Liver (tissue), 9 donors: ENCODE data around the gene EFNA2. TPM values are rescaled to one million over a fixed set of nuclear protein-coding genes. Genes with fewer than 3 reads are reported as not detected.

Experiments used
- DNase-seq: peaks from one replicate; pipeline ENCODE4 v3.0.0-alpha.2; 2017; ENCODE audit warnings: low spot score
- H3K27ac ChIP-seq, 2 donors: one replicate each; pipeline ENCODE4 v1.7.0; 2013; ENCODE audit warnings: inconsistent platforms in 2 of 2, low read length in 2 of 2, control low read depth in 1 of 2, low read depth in 1 of 2, mild to moderate bottlenecking in 1 of 2
- H3K27me3 ChIP-seq, 4 donors: one replicate each; pipeline versions ENCODE4 v1.6.1 to v1.7.0; 2013; ENCODE audit warnings: low read length in 3 of 4, inconsistent platforms in 1 of 4, mild to moderate bottlenecking in 1 of 4, moderate library complexity in 1 of 4; ENCODE audit not compliant: control insufficient read depth in 4 of 4, insufficient read depth in 4 of 4
- H3K36me3 ChIP-seq, 4 donors: one replicate each; pipeline versions ENCODE4 v1.6.1 to v1.7.0; 2013; ENCODE audit warnings: low read length in 3 of 4, mild to moderate bottlenecking in 3 of 4, low read depth in 1 of 4, moderate library complexity in 1 of 4; ENCODE audit not compliant: control insufficient read depth in 4 of 4, insufficient read depth in 3 of 4
- H3K4me1 ChIP-seq, 4 donors: one replicate each; pipeline versions ENCODE4 v1.6.1 to v1.7.0; 2013; ENCODE audit warnings: low read length in 3 of 4, mild to moderate bottlenecking in 3 of 4, moderate library complexity in 1 of 4; ENCODE audit not compliant: control insufficient read depth in 4 of 4, insufficient read depth in 4 of 4
- H3K4me3 ChIP-seq, 3 donors: one replicate each; pipeline versions ENCODE4 v1.6.1 to v1.7.0; 2013; ENCODE audit warnings: low read length in 3 of 3, control low read depth in 1 of 3, low read depth in 1 of 3, mild to moderate bottlenecking in 1 of 3
- H3K9ac ChIP-seq, 2 donors: one replicate each; pipeline ENCODE4 v1.7.0; 2013; ENCODE audit warnings: low read length in 2 of 2, mild to moderate bottlenecking in 2 of 2, moderate library complexity in 2 of 2, control low read depth in 1 of 2, low read depth in 1 of 2
- H3K9me3 ChIP-seq, 4 donors: one replicate each; pipeline versions ENCODE4 v1.6.1 to v1.7.0; 2013; ENCODE audit warnings: low read length in 3 of 4; ENCODE audit not compliant: control insufficient read depth in 4 of 4
- FOXA1 ChIP-seq: IDR thresholded peaks from 2 replicates; pipeline ENCODE4 v1.6.1; 2016; ENCODE audit warnings: antibody characterized with exemption
- FOXA2 ChIP-seq: IDR thresholded peaks from 2 replicates; pipeline ENCODE4 v1.6.1; 2016; ENCODE audit warnings: antibody characterized with exemption
- HNF4A ChIP-seq, 2 donors: conservative IDR thresholded peaks; 2 replicates each; pipeline ENCODE4 v1.6.1; 2016; ENCODE audit warnings: antibody characterized with exemption in 2 of 2, mild to moderate bottlenecking in 2 of 2
- JUND ChIP-seq, 2 donors: IDR thresholded peaks; 2 replicates each; pipeline ENCODE4 v1.6.1; 2016; ENCODE audit warnings: antibody characterized with exemption in 2 of 2
- NR2F2 ChIP-seq: IDR thresholded peaks from 2 replicates; pipeline ENCODE4 v1.6.1; 2016; ENCODE audit warnings: antibody characterized with exemption
- RAD21 ChIP-seq, 2 donors: IDR thresholded peaks; 2 replicates each; pipeline ENCODE4 v1.6.1; 2016; ENCODE audit warnings: antibody characterized with exemption in 2 of 2, mild to moderate bottlenecking in 2 of 2
- REST ChIP-seq: IDR thresholded peaks from 2 replicates; pipeline ENCODE4 v1.6.1; 2016; ENCODE audit warnings: antibody characterized with exemption, mild to moderate bottlenecking
- RXRA ChIP-seq, 2 donors: IDR thresholded peaks; 2 replicates each; pipeline ENCODE4 v1.6.1; 2017 to 2018; ENCODE audit warnings: antibody characterized with exemption in 2 of 2, mild to moderate bottlenecking in 1 of 2
- SP1 ChIP-seq: IDR thresholded peaks from 2 replicates; pipeline ENCODE4 v1.6.1; 2018; ENCODE audit warnings: antibody characterized with exemption, mild to moderate bottlenecking
- TAF1 ChIP-seq: conservative IDR thresholded peaks from 2 replicates; pipeline ENCODE4 v1.6.1; 2016; ENCODE audit warnings: antibody characterized with exemption, mild to moderate bottlenecking
- WGBS: extraction: QIAGEN DNeasy Blood & Tissue Kit; methylation state at CpG from one replicate; pipeline ENCODE4 v1.1.7; 2013; 5-methylcytosine and 5-hydroxymethylcytosine counted together
- polyA plus RNA-seq, 2 donors: library from polyadenylated mRNA; stranded (reverse) in 1 of 2; unstranded in 1 of 2; fragments of 200-250 nt in 1 of 2; fragments of >200 nt in 1 of 2; fragmentation: Nextera tagmentation in 1 of 2; extraction: Ambion mirVana in 1 of 2; gene quantifications; one replicate each; pipeline versions ENCODE4 v1.2.1 to v1.2.3, GENCODE V29; 2013 to 2015
- total RNA-seq, 2 donors: library from RNA; depleted of rRNA; stranded (reverse); fragments of >200 nt; gene quantifications; one replicate each; pipeline ENCODE4 v1.2.3, GENCODE V29; 2014
- TF ChIP-seq, protein P1 (sequence below): fragments of 150-350 bp; IDR thresholded peaks from 2 replicates; pipeline ENCODE4 v1.5.1; 2017; ENCODE audit warnings: improper control_type of control experiment, low read depth, low read length; ENCODE audit not compliant: missing input control
- TF ChIP-seq, protein P2 (sequence below): IDR thresholded peaks from 2 replicates; pipeline ENCODE4 v1.6.1; 2016; ENCODE audit warnings: antibody characterized with exemption
- TF ChIP-seq, protein P3 (sequence below): IDR thresholded peaks from 2 replicates; pipeline ENCODE4 v1.6.1; 2016; ENCODE audit warnings: antibody characterized with exemption
- donor health status: healthy.
- donor health status: healthy.
- donor health status: healthy.
- donor health status: healthy.
- donor health status: healthy.

Gene EFNA2
- total and polyA plus RNA-seq, 4 donors, result 0.98 to 9.8 (median 4.3) TPM

DNA sequence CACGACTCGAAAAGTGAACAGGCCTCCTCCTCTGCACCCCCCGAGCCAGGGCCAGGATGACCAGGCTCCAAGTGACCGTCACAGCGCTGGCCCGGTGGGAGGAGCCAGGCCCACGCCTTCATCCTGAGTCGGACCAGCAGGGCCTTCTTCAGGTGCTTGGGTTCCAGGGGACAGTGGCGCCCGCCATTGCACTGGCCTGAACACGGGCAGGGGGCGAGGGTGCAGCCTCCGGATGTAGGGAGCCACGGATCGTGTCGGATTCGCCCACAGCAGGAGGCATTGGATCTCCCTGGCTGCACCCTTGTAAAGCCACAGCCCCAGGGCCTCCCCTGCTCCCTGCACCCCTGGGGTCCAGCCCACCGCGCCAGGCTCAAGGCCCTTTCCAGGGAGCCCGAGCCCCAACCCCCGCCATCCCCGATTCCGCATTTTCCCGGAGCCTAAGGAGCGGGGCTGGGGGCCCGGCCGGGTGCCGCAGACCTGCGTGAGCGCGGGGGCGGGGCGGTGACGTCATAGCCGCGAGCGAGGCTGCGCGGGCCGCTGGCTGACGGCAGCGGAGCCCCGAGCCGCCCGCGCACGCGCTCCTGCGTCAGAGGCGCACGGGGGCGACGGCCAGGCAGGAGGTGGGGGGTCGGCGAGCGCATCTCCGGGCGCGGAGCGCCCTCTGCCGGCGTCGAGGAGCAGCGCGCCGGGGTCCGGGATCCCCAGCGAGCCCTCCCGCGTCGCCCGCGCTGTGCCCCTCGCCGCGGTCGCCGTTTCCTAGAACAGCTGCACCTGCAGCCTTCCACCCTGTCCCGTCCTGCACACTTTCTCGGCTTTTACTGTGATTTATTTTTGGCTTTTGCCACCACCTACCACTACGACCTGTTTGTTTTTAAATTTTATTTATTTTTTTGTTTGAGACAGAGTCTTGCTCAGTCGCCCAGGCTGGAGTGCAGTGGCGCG is 45.6 kb upstream of the EFNA2 start:
- WGBS, result 15% methylated on average over 84 of the region's 84 CpGs
- Histone ChIP-seq H3K9me3 (no peaks in the 10 kb centered on the region), H3K9ac (peak overlapping the region in 1 of 2 donors; percentile 24), H3K27ac (peak overlapping the region; percentile 38 to 57), H3K27me3 (no peaks in the 10 kb centered on the region), H3K36me3 (no peaks in the 10 kb centered on the region), H3K4me3 (peak overlapping the region in 1 of 3 donors; percentile 23), H3K4me1 (peaks cover 25 to 59% (median 38%) of the 10 kb centered on the region in 4 donors)
- peak; percentile 82 for DNase-seq
- peak in 1 of 2 donors; percentile 65 for TF ChIP-seq RAD21 (IDR thresholded peaks at IDR 0.05)
- no peak for TF ChIP-seq REST
- TF ChIP-seq, protein P1, sequence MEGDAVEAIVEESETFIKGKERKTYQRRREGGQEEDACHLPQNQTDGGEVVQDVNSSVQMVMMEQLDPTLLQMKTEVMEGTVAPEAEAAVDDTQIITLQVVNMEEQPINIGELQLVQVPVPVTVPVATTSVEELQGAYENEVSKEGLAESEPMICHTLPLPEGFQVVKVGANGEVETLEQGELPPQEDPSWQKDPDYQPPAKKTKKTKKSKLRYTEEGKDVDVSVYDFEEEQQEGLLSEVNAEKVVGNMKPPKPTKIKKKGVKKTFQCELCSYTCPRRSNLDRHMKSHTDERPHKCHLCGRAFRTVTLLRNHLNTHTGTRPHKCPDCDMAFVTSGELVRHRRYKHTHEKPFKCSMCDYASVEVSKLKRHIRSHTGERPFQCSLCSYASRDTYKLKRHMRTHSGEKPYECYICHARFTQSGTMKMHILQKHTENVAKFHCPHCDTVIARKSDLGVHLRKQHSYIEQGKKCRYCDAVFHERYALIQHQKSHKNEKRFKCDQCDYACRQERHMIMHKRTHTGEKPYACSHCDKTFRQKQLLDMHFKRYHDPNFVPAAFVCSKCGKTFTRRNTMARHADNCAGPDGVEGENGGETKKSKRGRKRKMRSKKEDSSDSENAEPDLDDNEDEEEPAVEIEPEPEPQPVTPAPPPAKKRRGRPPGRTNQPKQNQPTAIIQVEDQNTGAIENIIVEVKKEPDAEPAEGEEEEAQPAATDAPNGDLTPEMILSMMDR, result peak; percentile 79
- TF ChIP-seq SP1, result no peak
- TF ChIP-seq, protein P2, sequence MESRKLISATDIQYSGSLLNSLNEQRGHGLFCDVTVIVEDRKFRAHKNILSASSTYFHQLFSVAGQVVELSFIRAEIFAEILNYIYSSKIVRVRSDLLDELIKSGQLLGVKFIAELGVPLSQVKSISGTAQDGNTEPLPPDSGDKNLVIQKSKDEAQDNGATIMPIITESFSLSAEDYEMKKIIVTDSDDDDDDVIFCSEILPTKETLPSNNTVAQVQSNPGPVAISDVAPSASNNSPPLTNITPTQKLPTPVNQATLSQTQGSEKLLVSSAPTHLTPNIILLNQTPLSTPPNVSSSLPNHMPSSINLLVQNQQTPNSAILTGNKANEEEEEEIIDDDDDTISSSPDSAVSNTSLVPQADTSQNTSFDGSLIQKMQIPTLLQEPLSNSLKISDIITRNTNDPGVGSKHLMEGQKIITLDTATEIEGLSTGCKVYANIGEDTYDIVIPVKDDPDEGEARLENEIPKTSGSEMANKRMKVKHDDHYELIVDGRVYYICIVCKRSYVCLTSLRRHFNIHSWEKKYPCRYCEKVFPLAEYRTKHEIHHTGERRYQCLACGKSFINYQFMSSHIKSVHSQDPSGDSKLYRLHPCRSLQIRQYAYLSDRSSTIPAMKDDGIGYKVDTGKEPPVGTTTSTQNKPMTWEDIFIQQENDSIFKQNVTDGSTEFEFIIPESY, result no peak
- no peak for TF ChIP-seq TAF1
- TF ChIP-seq NR2F2, result no peak

DNA sequence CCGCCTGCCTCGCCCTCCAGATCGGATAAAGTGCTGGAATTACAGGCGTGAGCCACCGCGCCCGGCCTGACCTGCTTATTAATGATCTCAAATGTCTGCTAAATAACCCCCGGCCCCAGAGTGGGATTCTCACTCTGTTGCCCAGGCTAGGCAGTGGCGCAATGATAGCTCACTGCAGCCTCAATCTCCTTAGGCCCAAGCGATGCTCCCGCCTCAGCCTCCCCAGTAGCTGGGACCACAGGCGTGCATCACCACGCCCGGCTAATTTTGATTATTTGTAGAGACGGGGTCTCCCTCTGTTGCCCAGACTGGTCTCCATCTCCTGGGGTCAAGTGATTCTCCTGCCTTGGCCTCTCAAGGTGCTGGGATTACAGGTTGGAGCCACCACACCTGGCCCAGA is 44.7 kb upstream of the EFNA2 start:
- Histone ChIP-seq H3K9me3 (no peaks in the 10 kb centered on the region), H3K4me3 (no peak overlapping the region), H3K36me3 (no peaks in the 10 kb centered on the region), H3K4me1 (peaks cover 29 to 67% (median 44%) of the 10 kb centered on the region in 4 donors), H3K9ac (peak overlapping the region in 1 of 2 donors; percentile 8), H3K27ac (peak overlapping the region in 1 of 2 donors; percentile 95), H3K27me3 (no peaks in the 10 kb centered on the region)
- WGBS, result 60% methylated on average over 15 of the region's 15 CpGs
- DNase-seq, result no peak
- TF ChIP-seq, protein P2, result no peak
- TF ChIP-seq TAF1, result no peak
- TF ChIP-seq, protein P3, sequence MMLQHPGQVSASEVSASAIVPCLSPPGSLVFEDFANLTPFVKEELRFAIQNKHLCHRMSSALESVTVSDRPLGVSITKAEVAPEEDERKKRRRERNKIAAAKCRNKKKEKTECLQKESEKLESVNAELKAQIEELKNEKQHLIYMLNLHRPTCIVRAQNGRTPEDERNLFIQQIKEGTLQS, result no peak
- TF ChIP-seq FOXA1, result no peak
- TF ChIP-seq JUND (IDR thresholded peaks at IDR 0.05), result no peak
- no peak for TF ChIP-seq REST
- TF ChIP-seq RXRA (IDR thresholded peaks at IDR 0.05), result no peak
- TF ChIP-seq FOXA2, result no peak
- TF ChIP-seq, protein P1, result no peak
- no peak for TF ChIP-seq RAD21 (IDR thresholded peaks at IDR 0.05)
- no peak for TF ChIP-seq HNF4A (conservative IDR thresholded peaks at IDR 0.05)
